BLaER1 treated with 17β-estradiol and CSF1 and Interleukin-3, amounts not matched to agents 10 nM and 100 nM (cell line): ENCODE measurements around the gene KRTAP4-8.
"Not testable (repeated sequence)": the region's sequence is repeated elsewhere in the genome, so short reads cannot be mapped to it uniquely, and the experiment has no call there.

ENCODE experiments used
- H3K27ac ChIP-seq, 11 experiments: shearing (Covaris generic); formaldehyde crosslinking; 2 replicates each; pipeline ENCODE4 v1.8.1; 2022
- H3K27me3 ChIP-seq, 11 experiments: shearing (Covaris generic); formaldehyde crosslinking; 2 replicates each; pipeline ENCODE4 v1.8.1; 2022
- H3K36me3 ChIP-seq, 11 experiments: shearing (Covaris generic); formaldehyde crosslinking; 2 replicates each; pipeline ENCODE4 v1.8.1; 2022
- H3K4me1 ChIP-seq, 10 experiments: shearing (Covaris generic); formaldehyde crosslinking; 2 replicates each; pipeline ENCODE4 v1.8.1; 2022
- H3K4me2 ChIP-seq, 11 experiments: shearing (Covaris generic); formaldehyde crosslinking; 2 replicates each; pipeline ENCODE4 v1.8.1; 2022
- H3K4me3 ChIP-seq, 10 experiments: shearing (Covaris generic); formaldehyde crosslinking; 2 replicates each; pipeline ENCODE4 v1.8.1; 2022
- H3K9ac ChIP-seq, 11 experiments: shearing (Covaris generic); formaldehyde crosslinking; 2 replicates each; pipeline ENCODE4 v1.8.1; 2022
- H3K9me3 ChIP-seq, 11 experiments: shearing (Covaris generic); formaldehyde crosslinking; replicated peaks in 1 of 11; 2 replicates each; pipeline ENCODE4 v1.8.1; 2022
- H4K20me1 ChIP-seq, 11 experiments: shearing (Covaris generic); formaldehyde crosslinking; 2 replicates each; pipeline ENCODE4 v1.8.1; 2022
- Cebpa-rat ChIP-seq, 11 experiments: shearing (Covaris generic); IDR thresholded peaks; 2 replicates each; pipeline ENCODE4 v1.8.1; 2022

KRTAP4-8 gene

GRCh38 chr17:41098042-41098441, at the start of gene KRTAP4-8:
Gene KRTAP4-8, minus strand, starts transcription at chr17:41098142. Its CDS starts 58 bp downstream, at chr17:41098084.
- no peak within 1 kb of the TSS for H3K27ac ChIP-seq
- H3K4me1 ChIP-seq, result peaks cover 9 to 11% (median 11%) of the 10 kb centered on the region in 10 experiments
- no peaks in the 10 kb centered on the region for H3K36me3 ChIP-seq
- no peaks in the 10 kb centered on the region for H3K27me3 ChIP-seq
- H3K9ac ChIP-seq, result no peak within 1 kb of the TSS
- peaks cover 13 to 17% (median 14%) of the 10 kb centered on the region in 11 experiments for H3K9me3 ChIP-seq
- no peaks in the 10 kb centered on the region for H4K20me1 ChIP-seq
- H3K4me3 ChIP-seq, result no peak within 1 kb of the TSS
- no peak for TF ChIP-seq Cebpa-rat (IDR thresholded peaks at IDR 0.05)
- H3K4me2 ChIP-seq, result no peak within 1 kb of the TSS

GRCh38 chr17:41145261-41145660, 47.3 kb upstream of the KRTAP4-8 start:
- H3K9ac ChIP-seq, result no peak overlapping the region
- H3K27me3 ChIP-seq, result no peaks in the 10 kb centered on the region
- no peak overlapping the region for H3K4me2 ChIP-seq
- peaks cover 40 to 49% (median 43%) of the 10 kb centered on the region in 11 experiments for H3K9me3 ChIP-seq
- no peak for TF ChIP-seq Cebpa-rat (IDR thresholded peaks at IDR 0.05)
- peaks cover 0 to 5% (median 0%) of the 10 kb centered on the region in 10 experiments; a peak in 2 of 20 replicates for H3K4me1 ChIP-seq
- no peak overlapping the region for H3K27ac ChIP-seq
- no peaks in the 10 kb centered on the region for H4K20me1 ChIP-seq
- H3K4me3 ChIP-seq, result no peak overlapping the region
- H3K36me3 ChIP-seq, result peaks cover 0 to 3% (median 0%) of the 10 kb centered on the region in 11 experiments; a peak in 1 of 22 replicates

- Histone ChIP-seq H3K9me3 (peaks cover 44 to 53% (median 47%) of the 10 kb centered on the region in 11 experiments), H3K4me3 (no peak overlapping the region), H3K4me2 (no peak overlapping the region), H4K20me1 (no peaks in the 10 kb centered on the region), H3K27me3 (no peaks in the 10 kb centered on the region), H3K4me1 (peaks cover 0 to 5% (median 0%) of the 10 kb centered on the region in 10 experiments; a peak in 2 of 20 replicates), H3K36me3 (peaks cover 0 to 3% (median 0%) of the 10 kb centered on the region in 11 experiments; a peak in 1 of 22 replicates), H3K9ac (no peak overlapping the region), H3K27ac (no peak overlapping the region)
- no peak for TF ChIP-seq Cebpa-rat (IDR thresholded peaks at IDR 0.05)
Measured at GRCh38 chr17:41144846-41145245, 46.9 kb upstream of the KRTAP4-8 start.

GRCh38 chr17:41141361-41141760, 43.4 kb upstream of the KRTAP4-8 start:
- H3K4me3 ChIP-seq, result no peak overlapping the region
- no peaks in the 10 kb centered on the region for H3K27me3 ChIP-seq
- no peak overlapping the region for H3K9ac ChIP-seq
- H4K20me1 ChIP-seq, result no peaks in the 10 kb centered on the region
- H3K9me3 ChIP-seq, result peaks cover 58 to 78% (median 71%) of the 10 kb centered on the region in 11 experiments
- H3K36me3 ChIP-seq, result peaks cover 0 to 3% (median 0%) of the 10 kb centered on the region in 11 experiments; a peak in 1 of 22 replicates
- H3K27ac ChIP-seq, result no peak overlapping the region
- peaks cover 0 to 5% (median 0%) of the 10 kb centered on the region in 10 experiments; a peak in 2 of 20 replicates for H3K4me1 ChIP-seq
- TF ChIP-seq Cebpa-rat (IDR thresholded peaks at IDR 0.05), result no peak
- H3K4me2 ChIP-seq, result no peak overlapping the region

- no peak within 1 kb of the TSS for H3K9ac ChIP-seq
- H3K9me3 ChIP-seq, result peaks cover 58 to 79% (median 71%) of the 10 kb centered on the region in 11 experiments
- H3K36me3 ChIP-seq, result peaks cover 0 to 3% (median 0%) of the 10 kb centered on the region in 11 experiments; a peak in 1 of 22 replicates
- H4K20me1 ChIP-seq, result no peaks in the 10 kb centered on the region
- peak within 1 kb of the TSS in 1 of 11 experiments; percentile 16; a peak in 1 of 22 replicates for H3K4me2 ChIP-seq
- no peak within 1 kb of the TSS for H3K4me3 ChIP-seq
- no peak within 1 kb of the TSS for H3K27ac ChIP-seq
- H3K27me3 ChIP-seq, result no peaks in the 10 kb centered on the region
- H3K4me1 ChIP-seq, result peaks cover 0 to 5% (median 0%) of the 10 kb centered on the region in 10 experiments; a peak in 2 of 20 replicates
- TF ChIP-seq Cebpa-rat (IDR thresholded peaks at IDR 0.05), result no peak
Measured at GRCh38 chr17:41140360-41141131, 42.6 kb upstream of the KRTAP4-8 start, which contains the start of gene KRTAP4-6. Gene KRTAP4-6, minus strand, starts transcription at chr17:41140544. Its CDS starts 57 bp downstream, at chr17:41140487.

- H3K27ac ChIP-seq, H3K27me3 ChIP-seq, H4K20me1 ChIP-seq, H3K4me2 ChIP-seq, H3K4me3 ChIP-seq, H3K4me1 ChIP-seq, H3K36me3 ChIP-seq, H3K9ac ChIP-seq: not testable (repeated sequence)
- peaks cover 58 to 79% (median 71%) of the 10 kb centered on the region in 11 experiments for H3K9me3 ChIP-seq
Measured at GRCh38 chr17:41139865-41140264, 41.9 kb upstream of the KRTAP4-8 start.

- Histone ChIP-seq H3K9me3 (peaks cover 9 to 27% (median 18%) of the 10 kb centered on the region in 11 experiments; a peak in 16 of 22 replicates), H3K4me2 (peak overlapping the region; percentile 17 to 55 (median 36); a peak in 15 of 22 replicates), H3K27ac (peak overlapping the region in 2 of 11 experiments; percentile 23 to 33; a peak in 3 of 22 replicates), H4K20me1 (no peaks in the 10 kb centered on the region), H3K9ac (no peak overlapping the region), H3K4me3 (no peak overlapping the region), H3K4me1 (peaks cover 9 to 33% (median 13%) of the 10 kb centered on the region in 10 experiments; a peak in 19 of 20 replicates), H3K27me3 (no peaks in the 10 kb centered on the region), H3K36me3 (no peaks in the 10 kb centered on the region)
- no peak for TF ChIP-seq Cebpa-rat (IDR thresholded peaks at IDR 0.05)
Measured at GRCh38 chr17:41133880-41134735, 36.2 kb upstream of the KRTAP4-8 start.

GRCh38 chr17:41131979-41132378, 34.0 kb upstream of the KRTAP4-8 start:
- H3K4me2 ChIP-seq, result peak overlapping the region in 2 of 11 experiments; percentile 0 to 19; a peak in 2 of 22 replicates
- no peak overlapping the region for H3K4me3 ChIP-seq
- peaks cover 9 to 33% (median 13%) of the 10 kb centered on the region in 10 experiments; a peak in 19 of 20 replicates for H3K4me1 ChIP-seq
- H3K27ac ChIP-seq, result no peak overlapping the region
- H3K9ac ChIP-seq, result no peak overlapping the region
- H3K9me3 ChIP-seq, result peaks cover 0 to 9% (median 3%) of the 10 kb centered on the region in 11 experiments; a peak in 8 of 22 replicates
- no peak for TF ChIP-seq Cebpa-rat (IDR thresholded peaks at IDR 0.05)
- no peaks in the 10 kb centered on the region for H3K27me3 ChIP-seq
- no peaks in the 10 kb centered on the region for H4K20me1 ChIP-seq
- no peaks in the 10 kb centered on the region for H3K36me3 ChIP-seq
